Suprapubic skin (tissue), 4 donors: ENCODE data around the gene OR10C1. TPM values are rescaled to one million over a fixed set of nuclear protein-coding genes. Genes with fewer than 3 reads are reported as not detected.

ENCODE experiments used
- DNase-seq, 2 donors: peaks; one replicate each; pipeline ENCODE4 v3.0.0-alpha.2; 2019; ENCODE audit warnings: low spot score in 2 of 2
- H3K27ac ChIP-seq: fragments of 200-600 bp; sonication (generic); one replicate; pipeline ENCODE4 v1.5.1; 2019
- H3K27me3 ChIP-seq: fragments of 200-600 bp; sonication (generic); one replicate; pipeline ENCODE4 v1.5.1; 2019
- H3K36me3 ChIP-seq: fragments of 200-600 bp; sonication (generic); one replicate; pipeline ENCODE4 v1.5.1; 2019
- H3K4me1 ChIP-seq: fragments of 200-600 bp; sonication (generic); one replicate; pipeline ENCODE4 v1.5.1; 2019
- H3K4me3 ChIP-seq: fragments of 200-600 bp; sonication (generic); one replicate; pipeline ENCODE4 v1.5.1; 2019; ENCODE audit warnings: mild to moderate bottlenecking
- H3K9me3 ChIP-seq: fragments of 200-600 bp; sonication (generic); one replicate; pipeline ENCODE4 v1.5.1; 2019
- CTCF ChIP-seq, 2 donors: fragments of 200-600 bp in 1 of 2; fragments of 450-650 bp in 1 of 2; sonication (generic) in 1 of 2; IDR thresholded peaks; one replicate each; pipeline ENCODE4 v1.5.1; 2016 to 2019; ENCODE audit warnings: antibody characterized with exemption in 2 of 2, mild to moderate bottlenecking in 1 of 2, moderate library complexity in 1 of 2
- EP300 ChIP-seq: sonication (generic); formaldehyde crosslinking; IDR thresholded peaks from one replicate; pipeline ENCODE4 v1.6.1; 2017; ENCODE audit warnings: antibody characterized with exemption
- POLR2A ChIP-seq, 2 donors: fragments of 450-650 bp; IDR thresholded peaks; one replicate each; pipeline ENCODE4 v1.6.1; 2017; ENCODE audit warnings: antibody characterized with exemption in 2 of 2, mild to moderate bottlenecking in 2 of 2, moderate library complexity in 2 of 2
- POLR2AphosphoS5 ChIP-seq, 3 donors: sonication (generic); formaldehyde crosslinking; IDR thresholded peaks; one replicate each; pipeline ENCODE4 v1.6.1; 2017; ENCODE audit warnings: antibody characterized with exemption in 3 of 3
- WGBS: methylation state at CpG from one replicate; pipeline ENCODE4 v1.1.5; 2018; 5-methylcytosine and 5-hydroxymethylcytosine counted together
- total RNA-seq, 4 donors: library from RNA; depleted of rRNA; stranded (reverse); fragments of >200 nt; gene quantifications; one replicate each; pipeline ENCODE4 v1.1.0, GENCODE V29; 2016

The OR10C1 gene
- total RNA-seq, 4 donors from 2014 or later, result not detected

GRCh38 chr6:29447670-29448069, 8.6 kb downstream of the OR10C1 start:
- H3K9me3 ChIP-seq, result no peaks in the 10 kb centered on the region
- no peaks in the 10 kb centered on the region for H3K36me3 ChIP-seq
- 100% methylated on average over 1 of the region's 1 CpG for WGBS
- DNase-seq, result no peak
- no peaks in the 10 kb centered on the region for H3K27me3 ChIP-seq
- H3K27ac ChIP-seq, result no peak overlapping the region
- H3K4me3 ChIP-seq, result no peak overlapping the region
- no peaks in the 10 kb centered on the region for H3K4me1 ChIP-seq
- no peak for TF ChIP-seq CTCF (IDR thresholded peaks at IDR 0.05)
- no peak for TF ChIP-seq POLR2AphosphoS5 (IDR thresholded peaks at IDR 0.05)
- no peak for TF ChIP-seq EP300
- no peak for TF ChIP-seq POLR2A (IDR thresholded peaks at IDR 0.05)

GRCh38 chr6:29451471-29452193, 12.5 kb downstream of the OR10C1 start:
- Histone ChIP-seq H3K4me1 (no peaks in the 10 kb centered on the region), H3K27ac (no peak overlapping the region), H3K4me3 (no peak overlapping the region), H3K27me3 (no peaks in the 10 kb centered on the region), H3K36me3 (no peaks in the 10 kb centered on the region), H3K9me3 (no peaks in the 10 kb centered on the region)
- no peak for TF ChIP-seq POLR2A (IDR thresholded peaks at IDR 0.05)
- no peak for TF ChIP-seq CTCF (IDR thresholded peaks at IDR 0.05)
- no peak for TF ChIP-seq EP300
- no peak for TF ChIP-seq POLR2AphosphoS5 (IDR thresholded peaks at IDR 0.05)
- DNase-seq, result no peak
- 44% methylated on average over 3 of the region's 3 CpGs for WGBS

- Histone ChIP-seq H3K27ac (no peak within 1 kb of the TSS), H3K27me3 (no peaks in the 10 kb centered on the region), H3K36me3 (no peaks in the 10 kb centered on the region), H3K4me3 (no peak within 1 kb of the TSS), H3K9me3 (no peaks in the 10 kb centered on the region), H3K4me1 (no peaks in the 10 kb centered on the region)
- DNase-seq, result no peak
- WGBS, result 72% methylated on average over 2 of the region's 2 CpGs
- TF ChIP-seq POLR2A (IDR thresholded peaks at IDR 0.05) (no peak), CTCF (IDR thresholded peaks at IDR 0.05) (no peak), EP300 (no peak), POLR2AphosphoS5 (IDR thresholded peaks at IDR 0.05) (no peak)
Measured at GRCh38 chr6:29456971-29457370, 17.9 kb downstream of the OR10C1 start, which contains the start of the genes OR11A1 and OR2H1. OR11A1 (minus strand) TSS chr6:29457071; CDS start chr6:29427641, 29,430 bp downstream. OR2H1 (plus strand) TSS chr6:29457155; CDS start chr6:29461770, 4,615 bp downstream.

GRCh38 chr6:29461021-29461814, 22.1 kb downstream of the OR10C1 start:
- Histone ChIP-seq H3K4me1 (no peaks in the 10 kb centered on the region), H3K9me3 (no peaks in the 10 kb centered on the region), H3K36me3 (no peaks in the 10 kb centered on the region), H3K27ac (no peak overlapping the region), H3K4me3 (no peak overlapping the region), H3K27me3 (no peaks in the 10 kb centered on the region)
- 91% methylated on average over 5 of the region's 5 CpGs for WGBS
- no peak for TF ChIP-seq EP300
- no peak for TF ChIP-seq CTCF (IDR thresholded peaks at IDR 0.05)
- DNase-seq, result no peak

- Histone ChIP-seq H3K27me3 (no peaks in the 10 kb centered on the region), H3K9me3 (no peaks in the 10 kb centered on the region), H3K4me3 (no peak overlapping the region), H3K27ac (no peak overlapping the region), H3K36me3 (no peaks in the 10 kb centered on the region), H3K4me1 (no peaks in the 10 kb centered on the region)
- TF ChIP-seq POLR2AphosphoS5 (IDR thresholded peaks at IDR 0.05), result no peak
- TF ChIP-seq CTCF (IDR thresholded peaks at IDR 0.05), result no peak
- TF ChIP-seq POLR2A (IDR thresholded peaks at IDR 0.05), result no peak
- TF ChIP-seq EP300, result no peak
- no peak for DNase-seq
- WGBS, result 85% methylated on average over 6 of the region's 6 CpGs
Measured at GRCh38 chr6:29462022-29462421, 22.9 kb downstream of the OR10C1 start.
